Loucy (cell line): ENCODE results near the gene MRPL28.

ENCODE experiments used
- H2AFZ ChIP-seq: fragments of 200-600 bp; sonication (generic); 2 replicates; pipeline ENCODE4 v1.6.0; 2016; ENCODE audit warnings: antibody characterized with exemption, mild to moderate bottlenecking, low read length, moderate library complexity
- H3F3A ChIP-seq: fragments of 200-600 bp; 2 replicates; pipeline ENCODE4 v1.6.0; 2016; ENCODE audit warnings: antibody characterized with exemption, low read depth, mild to moderate bottlenecking
- H3K27me3 ChIP-seq: fragments of 200-600 bp; sonication (generic); 2 replicates; pipeline ENCODE4 v1.6.1; 2014; ENCODE audit warnings: low read length, mild to moderate bottlenecking; ENCODE audit not compliant: insufficient read depth, poor library complexity, severe bottlenecking
- H3K36me3 ChIP-seq: fragments of 200-600 bp; sonication (generic); 2 replicates; pipeline ENCODE4 v1.6.1; 2016; ENCODE audit warnings: low read length; ENCODE audit not compliant: insufficient read depth
- H3K4me1 ChIP-seq: fragments of 200-600 bp; sonication (generic); 2 replicates; pipeline ENCODE4 v1.5.1; 2014; ENCODE audit warnings: low read length, mild to moderate bottlenecking; ENCODE audit not compliant: insufficient read depth, poor library complexity, severe bottlenecking
- H3K4me2 ChIP-seq: fragments of 200-600 bp; sonication (generic); 2 replicates; pipeline ENCODE4 v1.6.0; 2014; ENCODE audit warnings: antibody characterized with exemption, low read length, low read depth, mild to moderate bottlenecking; ENCODE audit not compliant: poor library complexity, severe bottlenecking
- H3K4me3 ChIP-seq: fragments of 200-600 bp; sonication (generic); 2 replicates; pipeline ENCODE4 v1.5.1; 2014; ENCODE audit warnings: low read length, mild to moderate bottlenecking, mixed read lengths; ENCODE audit not compliant: poor library complexity, severe bottlenecking
- H3K79me2 ChIP-seq: fragments of 200-600 bp; sonication (generic); 2 replicates; pipeline ENCODE4 v1.6.1; 2014; ENCODE audit warnings: low read length; ENCODE audit not compliant: insufficient read depth
- H3K9ac ChIP-seq: fragments of 200-600 bp; sonication (generic); 2 replicates; pipeline ENCODE4 v1.6.0; 2014; ENCODE audit warnings: mild to moderate bottlenecking, low read depth, low read length, moderate library complexity; ENCODE audit not compliant: poor library complexity, severe bottlenecking
- H3K9me2 ChIP-seq: fragments of 200-600 bp; sonication (generic); replicated peaks from 2 replicates; pipeline ENCODE4 v1.6.1; 2016; ENCODE audit warnings: low read depth, low read length, mixed read lengths
- H3K9me3 ChIP-seq: fragments of 200-600 bp; sonication (generic); 2 replicates; pipeline ENCODE4 v1.6.1; 2014; ENCODE audit warnings: mild to moderate bottlenecking, antibody characterized with exemption, low read length, low read depth; ENCODE audit not compliant: insufficient read depth
- H4K20me1 ChIP-seq: fragments of 200-600 bp; sonication (generic); 2 replicates; pipeline ENCODE4 v1.6.0; 2014; ENCODE audit warnings: antibody characterized with exemption, low read length, mild to moderate bottlenecking; ENCODE audit not compliant: insufficient read depth, poor library complexity, severe bottlenecking
- CTCF ChIP-seq: fragments of 200-600 bp; sonication (generic); conservative IDR thresholded peaks from 2 replicates; pipeline ENCODE4 v1.5.1; 2014; ENCODE audit warnings: mild to moderate bottlenecking, antibody characterized with exemption, low read length
- EZH2phosphoT487 ChIP-seq: fragments of 200-600 bp; IDR thresholded peaks from 2 replicates; pipeline ENCODE4 v1.6.1; 2018; ENCODE audit warnings: antibody characterized with exemption, mild to moderate bottlenecking, moderate library complexity, borderline replicate concordance

MRPL28 gene

GRCh38 chr16:396199-396598 is 25.9 kb upstream of the MRPL28 start:
- Histone ChIP-seq H3K27me3 (no peaks in the 10 kb centered on the region), H4K20me1 (no peaks in the 10 kb centered on the region), H3K9me3 (no peaks in the 10 kb centered on the region), H3K4me2 (peak overlapping the region; percentile 89), H3K36me3 (no peaks in the 10 kb centered on the region), H3K9ac (peak overlapping the region; percentile 73), H3K79me2 (no peaks in the 10 kb centered on the region), H2AFZ (peak overlapping the region; percentile 95), H3K4me3 (peak overlapping the region; percentile 85), H3K4me1 (peaks cover 4% of the 10 kb centered on the region), H3K9me2 (no peaks in the 10 kb centered on the region), H3F3A (0 out of 2 replicates have a peak, but pooled peaks cover 3% of the 10 kb centered on the region)
- TF ChIP-seq EZH2phosphoT487 (no peak), CTCF (no peak)

- no peak for TF ChIP-seq EZH2phosphoT487
- TF ChIP-seq CTCF, result no peak
- Histone ChIP-seq H3K4me3 (no peak overlapping the region), H3F3A (0 out of 2 replicates have a peak, but pooled peaks cover 3% of the 10 kb centered on the region), H3K4me2 (no peak overlapping the region), H3K4me1 (peaks cover 4% of the 10 kb centered on the region), H3K27me3 (no peaks in the 10 kb centered on the region), H3K36me3 (no peaks in the 10 kb centered on the region), H4K20me1 (no peaks in the 10 kb centered on the region), H3K9me2 (no peaks in the 10 kb centered on the region), H2AFZ (no peak overlapping the region), H3K9me3 (no peaks in the 10 kb centered on the region), H3K79me2 (no peaks in the 10 kb centered on the region), H3K9ac (no peak overlapping the region)
These were observed 22.2 kb upstream of the MRPL28 start for GRCh38 chr16:392450-393030.

- Histone ChIP-seq H3K9me3 (no peaks in the 10 kb centered on the region), H4K20me1 (no peaks in the 10 kb centered on the region), H3K4me3 (no peak overlapping the region), H3K9ac (no peak overlapping the region), H3K4me2 (no peak overlapping the region), H3K79me2 (no peaks in the 10 kb centered on the region), H3F3A (0 out of 2 replicates have a peak, but pooled peaks cover 3% of the 10 kb centered on the region), H2AFZ (no peak overlapping the region), H3K36me3 (no peaks in the 10 kb centered on the region), H3K27me3 (no peaks in the 10 kb centered on the region), H3K9me2 (no peaks in the 10 kb centered on the region), H3K4me1 (peaks cover 4% of the 10 kb centered on the region)
- TF ChIP-seq CTCF (peak; percentile 78), EZH2phosphoT487 (no peak)
These were observed 21.6 kb upstream of the MRPL28 start for GRCh38 chr16:391885-392335.
